IMR-90 (cell line): ENCODE data around the gene SGPL1. TPM values are rescaled to one million over a fixed set of nuclear protein-coding genes. Genes with fewer than 3 reads are reported as not detected.

Source experiments
- ATAC-seq: fragments of 200-7000 bp; cut with Tn5 transposase; 2 replicates; pipeline ENCODE4 v1.9.1; 2020; ENCODE audit warnings: low read depth, mild to moderate bottlenecking, moderate library complexity
- BruUV-seq: library from RNA; stranded (reverse); fragments of 400-500 nt; replicated peaks from 2 replicates; lab custom pipeline; 2021; lab: Mats Ljungman, UMichigan
- CTCF ChIA-PET: fragments of 300-600 bp; formaldehyde crosslinking; extraction: SDS; loops from one replicate; lab custom pipeline; 2021; ENCODE audit warnings: antibody characterized with exemption; lab: Yijun Ruan, JAX
- POLR2A ChIA-PET: fragments of 300-600 bp; sonication (Branson Sonifier 250); formaldehyde crosslinking; loops from one replicate; lab custom pipeline; 2022; ENCODE audit warnings: antibody characterized with exemption; ENCODE audit not compliant: unreplicated experiment; lab: Charles Lee
- DNase-seq: peaks from one replicate; pipeline ENCODE4 v3.0.0; 2013
- H2AFZ ChIP-seq: replicated peaks from 2 replicates; pipeline ENCODE3; 2013; ENCODE audit warnings: low read length, mild to moderate bottlenecking; ENCODE audit not compliant: poor library complexity
- H2AK5ac ChIP-seq: 2 replicates; pipeline ENCODE4 v1.6.1; 2013; ENCODE audit warnings: low read depth, low read length, inconsistent platforms
- H2AK9ac ChIP-seq: replicated peaks from 2 replicates; pipeline ENCODE3; 2013; ENCODE audit warnings: mild to moderate bottlenecking, low read depth, low read length, moderate library complexity; ENCODE audit not compliant: poor library complexity
- H2BK120ac ChIP-seq: 2 replicates; pipeline ENCODE4 v1.6.1; 2013; ENCODE audit warnings: low read depth, low read length, inconsistent platforms
- H2BK15ac ChIP-seq: 3 replicates; pipeline ENCODE4 v1.6.1; 2013; ENCODE audit warnings: low read depth, low read length, inconsistent platforms
- H2BK20ac ChIP-seq: 2 replicates; pipeline ENCODE4 v1.6.1; 2013; ENCODE audit warnings: low read depth, mild to moderate bottlenecking, inconsistent platforms, low read length, moderate library complexity
- H2BK5ac ChIP-seq: 2 replicates; pipeline ENCODE4 v1.6.1; 2013; ENCODE audit warnings: mild to moderate bottlenecking, low read depth, low read length, inconsistent platforms; ENCODE audit not compliant: poor library complexity, severe bottlenecking
- H3K14ac ChIP-seq: replicated peaks from 2 replicates; pipeline ENCODE4 v1.6.1; 2013; ENCODE audit warnings: low read depth, low read length, inconsistent platforms
- H3K18ac ChIP-seq: 2 replicates; pipeline ENCODE4 v1.6.1; 2013; ENCODE audit warnings: low read depth, low read length, control low read depth
- H3K23ac ChIP-seq: 2 replicates; pipeline ENCODE4 v1.6.1; 2013; ENCODE audit warnings: low read depth, low read length, inconsistent platforms
- H3K27ac ChIP-seq: 2 replicates; pipeline ENCODE4 v1.5.1; 2013; ENCODE audit warnings: mild to moderate bottlenecking, control low read depth, low read length; ENCODE audit not compliant: insufficient read depth
- H3K27me3 ChIP-seq: 2 replicates; pipeline ENCODE4 v1.6.1; 2013; ENCODE audit warnings: low read length; ENCODE audit not compliant: control insufficient read depth, insufficient read depth
- H3K36me3 ChIP-seq: 2 replicates; pipeline ENCODE4 v1.6.1; 2013; ENCODE audit warnings: low read length, mixed read lengths; ENCODE audit not compliant: control insufficient read depth, insufficient read depth
- H3K4ac ChIP-seq: 2 replicates; pipeline ENCODE4 v1.6.1; 2013; ENCODE audit warnings: low read depth, low read length, inconsistent platforms
- H3K4me1 ChIP-seq: 2 replicates; pipeline ENCODE4 v1.6.1; 2013; ENCODE audit warnings: low read length, mixed read lengths; ENCODE audit not compliant: control insufficient read depth, insufficient read depth
- H3K4me2 ChIP-seq: 2 replicates; pipeline ENCODE4 v1.6.1; 2013; ENCODE audit warnings: low read depth, mild to moderate bottlenecking, control low read depth, low read length, moderate library complexity
- H3K4me3 ChIP-seq: 2 replicates; pipeline ENCODE4 v1.5.1; 2013; ENCODE audit warnings: low read depth, mild to moderate bottlenecking, control low read depth, low read length, moderate library complexity; ENCODE audit not compliant: insufficient read depth
- H3K56ac ChIP-seq: 2 replicates; pipeline ENCODE4 v1.6.1; 2013; ENCODE audit warnings: low read length, inconsistent platforms; ENCODE audit not compliant: insufficient read depth; ENCODE audit errors: extremely low read depth
- H3K79me1 ChIP-seq, 2 experiments: 2 replicates each; pipeline ENCODE4 v1.6.1; 2013; ENCODE audit warnings: low read length in 2 of 2, inconsistent platforms in 1 of 2, low read depth in 1 of 2
- H3K9ac ChIP-seq: 2 replicates; pipeline ENCODE4 v1.6.1; 2013; ENCODE audit warnings: low read depth, low read length, control low read depth
- H3K9me1 ChIP-seq: 2 replicates; pipeline ENCODE4 v1.6.1; 2013; ENCODE audit warnings: low read length, inconsistent platforms; ENCODE audit not compliant: insufficient read depth
- H3K9me3 ChIP-seq: 2 replicates; pipeline ENCODE4 v1.6.1; 2013; ENCODE audit warnings: low read length; ENCODE audit not compliant: control insufficient read depth, insufficient read depth
- H4K20me1 ChIP-seq: 2 replicates; pipeline ENCODE4 v1.6.1; 2013; ENCODE audit warnings: low read length, inconsistent platforms; ENCODE audit not compliant: insufficient read depth
- H4K5ac ChIP-seq: 2 replicates; pipeline ENCODE4 v1.6.1; 2013; ENCODE audit warnings: mild to moderate bottlenecking, low read depth, low read length, control low read depth
- H4K8ac ChIP-seq, 2 experiments: 2 replicates each; pipeline ENCODE4 v1.6.1; 2013; ENCODE audit warnings: low read depth in 2 of 2, low read length in 2 of 2, control low read depth in 1 of 2, inconsistent platforms in 1 of 2
- H4K91ac ChIP-seq: 2 replicates; pipeline ENCODE4 v1.6.1; 2013; ENCODE audit warnings: low read depth, low read length, inconsistent platforms; ENCODE audit not compliant: insufficient read depth
- BHLHE40 ChIP-seq: fragments of 150-350 bp; IDR thresholded peaks from 2 replicates; pipeline ENCODE4 v1.6.1; 2016; ENCODE audit warnings: mild to moderate bottlenecking, low read depth, low read length
- CEBPB ChIP-seq: IDR thresholded peaks from 2 replicates; pipeline ENCODE4 v1.6.1; 2012; ENCODE audit warnings: low read depth, low read length, improper control_type of control experiment
- CHD1 ChIP-seq: IDR thresholded peaks from 2 replicates; pipeline ENCODE4 v1.6.1; 2012; ENCODE audit warnings: low read depth, low read length, improper control_type of control experiment
- FOS ChIP-seq: fragments of 150-350 bp; IDR thresholded peaks from 2 replicates; pipeline ENCODE4 v1.6.1; 2016; ENCODE audit warnings: low read depth, low read length
- MAFK ChIP-seq: IDR thresholded peaks from 2 replicates; pipeline ENCODE4 v1.6.1; 2012; ENCODE audit warnings: low read depth, low read length, improper control_type of control experiment
- MAZ ChIP-seq: IDR thresholded peaks from 2 replicates; pipeline ENCODE4 v1.6.1; 2012; ENCODE audit warnings: low read depth, mild to moderate bottlenecking, low read length, improper control_type of control experiment, moderate library complexity, borderline replicate concordance
- MXI1 ChIP-seq: IDR thresholded peaks from 2 replicates; pipeline ENCODE4 v1.6.1; 2012; ENCODE audit warnings: low read depth, mild to moderate bottlenecking, low read length, moderate library complexity, borderline replicate concordance
- NFE2L2 ChIP-seq: fragments of 150-350 bp; IDR thresholded peaks from 2 replicates; pipeline ENCODE4 v1.6.1; 2016; ENCODE audit warnings: low read depth, mild to moderate bottlenecking, low read length
- POLR2A ChIP-seq: IDR thresholded peaks from 2 replicates; pipeline ENCODE4 v1.6.1; 2012; ENCODE audit warnings: mild to moderate bottlenecking, low read depth, low read length
- RAD21 ChIP-seq: IDR thresholded peaks from 2 replicates; pipeline ENCODE4 v1.6.1; 2012; ENCODE audit warnings: low read length, improper control_type of control experiment
- RCOR1 ChIP-seq: IDR thresholded peaks from 2 replicates; pipeline ENCODE4 v1.6.1; 2012; ENCODE audit warnings: mild to moderate bottlenecking, low read length, improper control_type of control experiment; ENCODE audit not compliant: insufficient replicate concordance
- RFX5 ChIP-seq: IDR thresholded peaks from 2 replicates; pipeline ENCODE4 v1.8.0; 2012; ENCODE audit warnings: low read depth, mild to moderate bottlenecking, low read length, moderate library complexity
- WGBS, 2 experiments: methylation state at CpG; one replicate each; pipeline versions ENCODE4 v1.1.5 to v1.1.7; 2013; ENCODE audit warnings: missing lambda C conversion rate in 2 of 2; ENCODE audit not compliant: insufficient read length in 1 of 2; ENCODE audit errors: extremely low coverage in 2 of 2; 5-methylcytosine and 5-hydroxymethylcytosine counted together
- dilution Hi-C: fragments of 300-500 bp; cut with HindIII; formaldehyde crosslinking; loops from one replicate; pipeline ENCODE4 v1.14.3; 2018; ENCODE audit warnings: low sequenced_read_pairs; ENCODE audit not compliant: unreplicated experiment
- in situ Hi-C: fragments of 300-500 bp; cut with MboI; formaldehyde crosslinking; loops from 3 replicates; pipeline ENCODE4 v1.14.3; 2019; ENCODE audit warnings: low sequenced_read_pairs, inconsistent platforms, mixed read lengths
- intact Hi-C: fragments of 100-400 bp; cut with micrococcal nuclease; formaldehyde crosslinking; loops from 2 replicates; pipeline ENCODE4 v1.10.0; 2022
- polyA plus RNA-seq, 3 experiments: library from polyadenylated mRNA; depleted of rRNA; stranded (reverse); fragments of >200 nt; gene quantifications; 2 replicates each; pipeline ENCODE4 v1.2.3, GENCODE V29; 2012; ENCODE audit warnings: low replicate concordance in 1 of 3
- total RNA-seq: library from RNA; depleted of rRNA; stranded (reverse); fragments of >200 nt; gene quantifications from 2 replicates; pipeline ENCODE4 v1.2.3, GENCODE V29; 2012
- TF ChIP-seq, protein P1 (sequence below): conservative IDR thresholded peaks from 2 replicates; pipeline ENCODE4 v1.5.1; 2012; ENCODE audit warnings: mild to moderate bottlenecking, low read depth, low read length, improper control_type of control experiment
- TF ChIP-seq, protein P2 (sequence below): fragments of 150-350 bp; IDR thresholded peaks from 2 replicates; pipeline ENCODE4 v1.6.1; 2017; ENCODE audit warnings: mild to moderate bottlenecking, antibody characterized with exemption, low read length, low read depth

The SGPL1 gene
- total and polyA plus RNA-seq, 2 of the 4 experiments (the other 2 are of a cell fraction) = 12.2 to 26.7 TPM

- Histone ChIP-seq H3K23ac (no peak overlapping the region), H4K5ac (no peak overlapping the region), H3K27me3 (peaks cover 17% of the 10 kb centered on the region), H2AK5ac (no peak overlapping the region), H2AFZ (no peak overlapping the region), H3K56ac (no peak overlapping the region), H2BK15ac (no peak overlapping the region), H4K8ac (no peak overlapping the region), H2AK9ac (no peak overlapping the region), H2BK5ac (no peak overlapping the region), H3K9ac (no peak overlapping the region), H3K79me1 (no peaks in the 10 kb centered on the region), H3K18ac (no peak overlapping the region), H2BK20ac (no peak overlapping the region), H4K20me1 (no peaks in the 10 kb centered on the region), H3K9me3 (no peaks in the 10 kb centered on the region), H4K91ac (no peak overlapping the region), H3K14ac (no peak overlapping the region), H3K4ac (no peak overlapping the region), H3K36me3 (no peaks in the 10 kb centered on the region), H2BK120ac (no peak overlapping the region), H3K4me2 (no peak overlapping the region), H3K9me1 (no peaks in the 10 kb centered on the region), H3K4me1 (no peaks in the 10 kb centered on the region), H3K27ac (no peak overlapping the region), H3K4me3 (no peak overlapping the region)
- DNase-seq (no peak), ATAC-seq (no peak)
- 80% methylated on average over 1 of the region's 1 CpG; no CpG with 5 or more reads in 1 of the 2 experiments for WGBS, 2 experiments
- TF ChIP-seq FOS (no peak), CEBPB (no peak), RCOR1 (no peak), BHLHE40 (no peak), NFE2L2 (no peak), MAFK (no peak), RFX5 (no peak), CHD1 (no peak), POLR2A (no peak), MXI1 (no peak), MAZ (no peak), RAD21 (no peak)
- TF ChIP-seq, protein P1, sequence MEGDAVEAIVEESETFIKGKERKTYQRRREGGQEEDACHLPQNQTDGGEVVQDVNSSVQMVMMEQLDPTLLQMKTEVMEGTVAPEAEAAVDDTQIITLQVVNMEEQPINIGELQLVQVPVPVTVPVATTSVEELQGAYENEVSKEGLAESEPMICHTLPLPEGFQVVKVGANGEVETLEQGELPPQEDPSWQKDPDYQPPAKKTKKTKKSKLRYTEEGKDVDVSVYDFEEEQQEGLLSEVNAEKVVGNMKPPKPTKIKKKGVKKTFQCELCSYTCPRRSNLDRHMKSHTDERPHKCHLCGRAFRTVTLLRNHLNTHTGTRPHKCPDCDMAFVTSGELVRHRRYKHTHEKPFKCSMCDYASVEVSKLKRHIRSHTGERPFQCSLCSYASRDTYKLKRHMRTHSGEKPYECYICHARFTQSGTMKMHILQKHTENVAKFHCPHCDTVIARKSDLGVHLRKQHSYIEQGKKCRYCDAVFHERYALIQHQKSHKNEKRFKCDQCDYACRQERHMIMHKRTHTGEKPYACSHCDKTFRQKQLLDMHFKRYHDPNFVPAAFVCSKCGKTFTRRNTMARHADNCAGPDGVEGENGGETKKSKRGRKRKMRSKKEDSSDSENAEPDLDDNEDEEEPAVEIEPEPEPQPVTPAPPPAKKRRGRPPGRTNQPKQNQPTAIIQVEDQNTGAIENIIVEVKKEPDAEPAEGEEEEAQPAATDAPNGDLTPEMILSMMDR = no peak
- TF ChIP-seq, protein P2, sequence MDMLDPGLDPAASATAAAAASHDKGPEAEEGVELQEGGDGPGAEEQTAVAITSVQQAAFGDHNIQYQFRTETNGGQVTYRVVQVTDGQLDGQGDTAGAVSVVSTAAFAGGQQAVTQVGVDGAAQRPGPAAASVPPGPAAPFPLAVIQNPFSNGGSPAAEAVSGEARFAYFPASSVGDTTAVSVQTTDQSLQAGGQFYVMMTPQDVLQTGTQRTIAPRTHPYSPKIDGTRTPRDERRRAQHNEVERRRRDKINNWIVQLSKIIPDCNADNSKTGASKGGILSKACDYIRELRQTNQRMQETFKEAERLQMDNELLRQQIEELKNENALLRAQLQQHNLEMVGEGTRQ = no peak
- dilution Hi-C loops = no loop called here
- BruUV-seq = no TSS peak
- in situ Hi-C loops = no loop called here
- ChIA-PET CTCF (interaction anchor here (0.5 kb wide), 1 partner anchor 48 kb away, joined by 3 read pairs; no protein-coding TSS in a partner anchor), POLR2A (no interaction called here)
- intact Hi-C loops = no loop called here
Measured at GRCh38 chr10:70806841-70807240, 8.9 kb upstream of the SGPL1 start.
